Measurements from ENCODE around the gene TMEM178B. TPM values are rescaled to one million over a fixed set of nuclear protein-coding genes. Genes with fewer than 3 reads are reported as not detected.

Gene TMEM178B
- total RNA-seq, 4 donors from 2014 or later, result 0.42 to 2.5 (median 0.92) TPM

DNA sequence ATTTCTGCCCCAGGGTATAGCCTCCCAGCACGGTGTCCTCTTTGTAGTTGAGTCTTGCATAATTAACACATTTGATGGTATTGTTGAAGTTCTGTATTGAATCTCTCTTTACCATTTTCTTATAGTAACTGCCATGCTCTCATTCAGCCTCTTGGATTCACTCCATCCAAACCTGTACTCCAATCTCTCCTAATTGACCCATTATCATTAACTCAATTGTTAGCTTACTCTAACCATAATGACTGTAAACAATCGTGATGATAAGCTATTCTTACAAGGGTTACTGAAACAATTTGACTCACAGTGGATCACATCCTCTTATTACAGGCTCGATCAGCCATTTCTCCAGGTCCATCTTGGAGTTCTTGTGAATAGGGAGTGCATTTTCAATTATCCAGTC lies 285.4 kb downstream of the TMEM178B start:
- Histone ChIP-seq H3K9me3 (no peaks in the 10 kb centered on the region), H3K27me3 (no peaks in the 10 kb centered on the region), H3K36me3 (no peaks in the 10 kb centered on the region), H3K4me1 (peaks cover 23 to 48% (median 39%) of the 10 kb centered on the region in 4 donors), H3K4me3 (no peak overlapping the region), H3K27ac (replicated peaks in 1 of 4) (no peak overlapping the region)
- intact Hi-C loops (cut with DNase I), result no loop called here
- TF ChIP-seq POLR2AphosphoS5 (IDR thresholded peaks at IDR 0.05), result no peak
- no peak for TF ChIP-seq POLR2A (IDR thresholded peaks at IDR 0.05; ENCODE audit: low read depth)
- no peak for TF ChIP-seq CTCF (IDR thresholded peaks at IDR 0.05)
- no peak for TF ChIP-seq EP300 (IDR thresholded peaks at IDR 0.05)
- 80% methylated on average over 3 of the region's 3 CpGs for WGBS
- DNase-seq (ENCODE audit: extremely low spot score), result no peak

DNA sequence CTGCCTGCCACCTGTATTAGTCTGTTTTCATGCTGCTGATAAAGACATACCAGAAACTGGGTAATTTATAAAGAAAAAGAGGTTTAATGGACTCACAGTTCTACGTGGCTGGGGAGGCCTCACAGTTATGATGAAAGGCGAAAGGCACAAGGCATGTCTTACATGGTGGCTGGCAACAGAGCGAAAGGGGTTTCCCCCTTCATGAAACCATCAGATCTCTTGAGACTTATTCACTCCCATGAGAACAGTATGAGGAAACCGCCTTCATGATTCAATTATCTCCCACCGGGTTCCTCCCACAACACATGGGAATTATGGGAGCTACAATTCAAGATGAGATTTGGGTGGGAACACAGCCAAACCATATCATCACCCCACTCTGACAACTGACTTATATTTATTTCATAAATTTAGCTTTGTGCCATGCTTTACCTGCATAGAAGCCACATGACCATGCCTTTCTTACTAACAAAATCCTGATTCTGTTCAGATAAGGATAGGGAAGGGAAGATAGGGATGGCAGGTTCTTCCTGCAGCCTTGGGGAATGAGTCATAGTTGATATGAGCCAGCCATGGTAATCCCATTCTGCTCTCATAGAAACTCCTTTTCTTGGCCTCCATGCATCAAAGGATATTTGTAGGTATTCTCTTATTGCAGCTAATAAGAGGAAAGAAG lies 286.0 kb downstream of the TMEM178B start:
- 87% methylated on average over 5 of the region's 5 CpGs for WGBS
- no peak overlapping the region for H3K27ac ChIP-seq (replicated peaks in 1 of 4)
- TF ChIP-seq EP300 (IDR thresholded peaks at IDR 0.05) (no peak), POLR2A (IDR thresholded peaks at IDR 0.05; ENCODE audit: low read depth) (no peak), CTCF (IDR thresholded peaks at IDR 0.05) (no peak), POLR2AphosphoS5 (IDR thresholded peaks at IDR 0.05) (no peak)
- no peaks in the 10 kb centered on the region for H3K36me3 ChIP-seq
- intact Hi-C loops (cut with DNase I), result no loop called here
- H3K4me3 ChIP-seq, result no peak overlapping the region
- H3K9me3 ChIP-seq, result no peaks in the 10 kb centered on the region
- H3K27me3 ChIP-seq, result no peaks in the 10 kb centered on the region
- no peak for DNase-seq (ENCODE audit: extremely low spot score)
- peaks cover 23 to 42% (median 36%) of the 10 kb centered on the region in 4 donors for H3K4me1 ChIP-seq

DNA sequence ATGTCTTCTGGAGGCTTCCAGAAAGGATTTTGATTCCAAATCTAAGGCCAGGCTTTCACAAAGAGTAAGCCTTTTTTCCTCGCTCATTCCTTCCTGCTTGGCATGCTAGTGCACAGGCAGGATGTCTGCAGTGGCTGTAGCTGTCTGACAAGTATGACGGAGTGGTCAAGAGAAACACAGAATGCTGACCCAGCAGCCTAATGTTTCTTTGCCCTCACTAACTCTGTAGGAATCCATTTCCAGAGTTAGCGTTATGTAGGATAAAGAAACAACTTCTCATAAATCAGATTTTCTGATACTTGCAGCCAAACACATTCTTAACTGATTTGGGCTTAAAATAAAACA lies 286.5 kb downstream of the TMEM178B start:
- no peaks in the 10 kb centered on the region for H3K36me3 ChIP-seq
- H3K27me3 ChIP-seq, result no peaks in the 10 kb centered on the region
- no peak for TF ChIP-seq CTCF (IDR thresholded peaks at IDR 0.05)
- TF ChIP-seq POLR2AphosphoS5 (IDR thresholded peaks at IDR 0.05), result no peak
- no peak for TF ChIP-seq EP300 (IDR thresholded peaks at IDR 0.05)
- TF ChIP-seq POLR2A (IDR thresholded peaks at IDR 0.05; ENCODE audit: low read depth), result no peak
- H3K9me3 ChIP-seq, result no peaks in the 10 kb centered on the region
- WGBS, result 89% methylated on average over 3 of the region's 3 CpGs
- DNase-seq (ENCODE audit: extremely low spot score), result no peak
- H3K4me3 ChIP-seq, result no peak overlapping the region
- intact Hi-C loops (cut with DNase I), result no loop called here
- H3K4me1 ChIP-seq, result peaks cover 24 to 37% (median 32%) of the 10 kb centered on the region in 4 donors
- H3K27ac ChIP-seq (replicated peaks in 1 of 4), result no peak overlapping the region

DNA sequence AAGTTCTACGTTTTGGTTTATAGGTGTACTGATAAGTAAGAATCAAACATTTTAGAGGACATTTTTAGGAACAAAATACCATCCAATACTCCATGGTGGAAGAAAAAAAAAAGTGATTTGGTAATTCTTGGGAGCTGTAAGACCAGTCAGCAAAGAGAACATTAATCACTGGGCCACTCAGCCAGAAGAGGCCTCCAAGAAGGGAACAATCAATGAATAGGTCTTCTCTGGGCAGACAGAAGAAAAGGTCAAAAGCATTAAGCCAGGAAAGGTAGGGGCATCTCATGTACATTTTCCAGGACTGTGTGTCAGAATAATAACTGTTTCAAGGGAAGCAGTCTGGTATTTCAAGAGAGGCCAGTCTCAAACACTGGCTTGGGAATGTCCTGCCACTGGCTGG lies 286.9 kb downstream of the TMEM178B start:
- Histone ChIP-seq H3K4me1 (peaks cover 28 to 35% (median 31%) of the 10 kb centered on the region in 4 donors), H3K9me3 (no peaks in the 10 kb centered on the region), H3K27ac (replicated peaks in 1 of 4) (no peak overlapping the region), H3K36me3 (no peaks in the 10 kb centered on the region), H3K27me3 (no peaks in the 10 kb centered on the region), H3K4me3 (no peak overlapping the region)
- TF ChIP-seq POLR2A (IDR thresholded peaks at IDR 0.05; ENCODE audit: low read depth) (no peak), POLR2AphosphoS5 (IDR thresholded peaks at IDR 0.05) (no peak), CTCF (IDR thresholded peaks at IDR 0.05) (no peak), EP300 (IDR thresholded peaks at IDR 0.05) (no peak)
- intact Hi-C loops (cut with DNase I), result no loop called here
- 88% methylated on average over 1 of the region's 1 CpG for WGBS
- no peak for DNase-seq (ENCODE audit: extremely low spot score)

DNA sequence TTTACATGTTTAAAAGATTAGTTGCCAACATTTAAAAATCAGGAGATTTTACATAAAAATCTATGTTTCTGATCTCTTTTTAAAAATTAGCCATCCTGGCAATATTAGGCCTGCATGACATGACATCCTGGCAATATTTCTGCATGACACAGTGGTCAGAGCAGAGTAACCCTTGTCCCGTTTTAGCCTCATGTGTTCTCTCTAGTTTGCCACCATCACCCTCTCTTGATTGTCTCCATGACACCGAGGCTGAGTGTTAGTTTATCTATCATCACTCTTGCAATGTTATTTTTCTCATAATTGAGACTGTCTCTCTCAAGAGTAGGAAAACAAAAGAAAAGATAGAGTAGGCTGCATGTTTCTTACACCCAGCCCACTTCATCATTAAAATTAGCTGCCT lies 287.6 kb downstream of the TMEM178B start:
- WGBS, result 64% methylated on average over 2 of the region's 2 CpGs
- no peaks in the 10 kb centered on the region for H3K36me3 ChIP-seq
- intact Hi-C loops (cut with DNase I), result no loop called here
- no peak overlapping the region for H3K27ac ChIP-seq (replicated peaks in 1 of 4)
- TF ChIP-seq CTCF (IDR thresholded peaks at IDR 0.05) (no peak), POLR2AphosphoS5 (IDR thresholded peaks at IDR 0.05) (no peak), EP300 (IDR thresholded peaks at IDR 0.05) (no peak), POLR2A (IDR thresholded peaks at IDR 0.05; ENCODE audit: low read depth) (no peak)
- H3K9me3 ChIP-seq, result no peaks in the 10 kb centered on the region
- H3K27me3 ChIP-seq, result no peaks in the 10 kb centered on the region
- H3K4me1 ChIP-seq, result peaks cover 31 to 36% (median 33%) of the 10 kb centered on the region in 4 donors
- DNase-seq (ENCODE audit: extremely low spot score), result no peak
- no peak overlapping the region for H3K4me3 ChIP-seq

All from esophagus muscularis mucosa (tissue), 4 donors.